NCI-H1694 (cell line): ENCODE measurements around the gene FUBP3.
A peak's percentile ranks its signal among the peaks of the same experiment; 100 is the strongest.

Experiments
- DNase-seq: peaks from one replicate; lab custom pipeline; 2025; lab: John Stamatoyannopoulos, UW

Gene FUBP3

DNA sequence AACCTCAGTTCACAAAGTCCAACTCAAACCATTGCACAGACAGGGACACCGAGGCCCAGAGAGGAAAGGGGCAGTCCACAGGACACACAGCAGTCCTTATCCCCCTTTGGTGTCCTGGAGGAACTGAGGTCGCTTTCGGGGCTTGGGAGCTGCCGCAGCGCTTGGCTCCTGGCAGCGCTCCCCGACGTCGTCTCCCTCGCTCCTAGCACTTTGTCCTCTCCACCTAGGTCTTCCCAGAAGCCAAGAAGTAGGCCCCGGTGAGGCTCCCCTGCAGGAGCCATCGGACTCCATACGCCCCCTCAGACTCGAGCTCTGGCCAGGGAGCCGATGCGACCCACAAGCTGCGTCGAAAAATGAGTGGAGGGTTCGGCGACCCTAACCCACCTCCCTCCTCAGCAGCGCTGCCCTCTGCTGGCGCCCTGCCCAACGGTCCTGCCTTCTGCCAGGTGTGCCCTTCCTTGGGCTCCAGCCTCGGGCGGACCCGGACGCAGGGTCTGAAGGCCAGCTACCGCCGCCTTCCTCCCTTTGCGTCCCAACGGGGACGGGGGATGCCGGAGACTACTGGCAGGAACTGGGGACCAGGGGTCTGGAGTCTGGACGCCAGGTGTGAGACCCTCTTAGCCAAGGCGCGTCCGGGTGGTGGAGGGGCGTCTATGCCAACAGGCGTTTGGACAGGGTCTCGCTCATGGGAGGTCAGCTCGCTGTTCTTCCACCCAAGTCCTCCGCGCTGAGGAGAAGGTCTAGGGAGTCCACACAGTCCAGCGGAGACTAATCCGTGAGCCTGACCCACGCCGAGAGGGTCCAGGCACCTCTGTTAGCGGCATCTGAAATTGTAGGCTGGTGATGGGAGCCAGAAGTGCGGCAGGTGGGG is 83.0 kb downstream of the FUBP3 start:
- DNase-seq, result no peak

DNA sequence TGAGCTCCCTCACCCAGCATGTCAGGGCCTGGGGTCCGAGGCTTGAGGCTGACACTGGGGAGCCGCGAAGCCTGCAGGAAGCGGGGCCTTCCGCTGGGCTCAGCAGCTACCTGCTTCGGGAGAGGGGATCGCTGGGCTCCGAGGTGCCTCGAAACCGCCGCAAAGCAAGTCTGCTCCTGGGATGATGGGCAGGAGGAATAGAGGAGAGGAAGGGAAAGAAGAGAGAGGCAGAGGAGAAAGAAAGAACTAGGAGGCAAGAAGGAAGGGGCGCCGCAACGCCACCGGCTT is 83.5 kb downstream of the FUBP3 start:
- DNase-seq, result no peak

DNA sequence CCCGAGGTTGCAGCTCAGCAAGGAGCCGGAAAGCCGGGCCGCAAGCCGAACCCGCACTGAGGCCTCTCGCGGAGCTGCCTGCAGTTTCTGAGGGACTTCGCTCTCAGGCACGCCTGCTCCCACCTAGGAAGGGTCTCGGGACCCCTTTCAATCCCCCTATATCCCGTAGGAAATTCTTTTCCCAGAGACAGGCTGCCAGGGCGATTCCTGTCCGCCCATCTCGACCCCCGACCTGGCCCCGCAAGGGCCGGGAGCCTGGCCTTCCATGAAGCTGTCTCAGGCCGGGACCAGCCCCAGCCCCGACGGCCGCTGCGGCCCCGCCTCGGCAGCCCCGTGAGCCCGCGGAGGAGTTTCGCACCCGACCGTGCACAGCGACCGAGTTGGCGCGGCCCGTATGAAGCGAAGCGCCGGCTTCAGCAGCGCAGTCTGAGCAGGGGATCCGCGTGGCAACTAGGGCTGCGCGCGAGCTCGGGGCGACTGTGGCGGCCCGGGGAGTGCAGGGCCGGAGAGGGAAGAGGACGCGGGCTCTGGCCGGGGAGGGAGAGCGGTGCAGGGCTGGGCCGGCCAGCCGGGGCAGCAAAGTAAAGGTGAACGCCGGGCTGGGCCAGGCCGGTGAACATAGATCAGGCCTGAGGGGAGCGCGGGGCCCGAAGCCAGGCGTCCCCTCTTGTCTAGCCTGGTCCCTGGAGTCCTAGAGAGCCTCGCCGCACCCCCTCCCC is 84.0 kb downstream of the FUBP3 start:
- no peak for DNase-seq

DNA sequence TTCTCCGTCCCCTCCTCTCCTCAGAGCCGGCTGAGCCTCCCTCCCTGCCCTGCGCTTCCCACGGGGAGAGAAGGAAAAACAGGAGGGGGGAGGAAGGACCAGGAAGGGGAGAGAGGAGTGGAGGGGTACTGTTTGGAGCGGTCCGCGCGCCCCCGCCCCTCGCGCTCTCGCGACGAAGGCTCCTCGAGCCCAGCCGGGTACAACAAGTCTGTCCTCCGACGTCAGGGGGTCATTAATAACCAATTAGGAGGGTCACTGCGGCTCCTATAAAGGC is 84.5 kb downstream of the FUBP3 start:
- DNase-seq, result no peak

DNA sequence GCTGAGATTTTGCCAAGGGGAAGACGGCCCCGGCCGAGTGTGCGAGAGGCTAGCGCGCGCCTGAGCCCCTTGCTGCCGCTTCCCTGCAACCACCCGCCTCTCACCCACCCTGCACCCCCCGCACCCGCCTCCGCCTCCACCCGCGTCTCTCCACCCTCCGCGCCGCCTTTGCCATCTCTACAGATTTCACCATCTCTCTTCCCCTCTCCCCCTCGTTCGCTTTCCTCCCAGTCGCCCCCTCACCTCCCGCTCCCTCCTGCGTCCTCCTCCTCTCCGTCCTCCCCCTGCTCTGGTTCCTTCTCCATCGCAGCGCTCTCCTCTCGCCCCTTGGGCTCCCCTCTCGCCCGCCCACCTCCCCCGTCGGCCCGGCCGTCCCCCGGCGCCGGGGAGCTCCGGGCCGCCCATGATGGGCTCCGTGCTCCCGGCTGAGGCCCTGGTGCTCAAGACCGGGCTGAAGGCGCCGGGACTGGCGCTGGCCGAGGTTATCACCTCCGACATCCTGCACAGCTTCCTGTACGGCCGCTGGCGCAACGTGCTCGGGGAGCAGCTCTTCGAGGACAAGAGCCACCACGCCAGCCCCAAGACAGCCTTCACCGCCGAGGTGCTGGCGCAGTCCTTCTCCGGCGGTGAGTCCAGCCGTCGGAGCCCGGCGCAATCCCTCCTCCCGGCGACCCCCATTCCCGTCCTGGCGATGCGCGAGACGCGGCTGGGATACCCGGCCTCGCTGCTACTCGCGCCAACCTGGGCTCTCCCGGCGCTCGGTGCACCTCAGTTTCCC is 85.1 kb downstream of the FUBP3 start, which contains the start of gene PRDM12:
Gene PRDM12 (plus strand): TSS at position 344 of the 778 bp plus-strand sequence. CDS start 60 bp downstream, at position 404.
- DNase-seq, result no peak

DNA sequence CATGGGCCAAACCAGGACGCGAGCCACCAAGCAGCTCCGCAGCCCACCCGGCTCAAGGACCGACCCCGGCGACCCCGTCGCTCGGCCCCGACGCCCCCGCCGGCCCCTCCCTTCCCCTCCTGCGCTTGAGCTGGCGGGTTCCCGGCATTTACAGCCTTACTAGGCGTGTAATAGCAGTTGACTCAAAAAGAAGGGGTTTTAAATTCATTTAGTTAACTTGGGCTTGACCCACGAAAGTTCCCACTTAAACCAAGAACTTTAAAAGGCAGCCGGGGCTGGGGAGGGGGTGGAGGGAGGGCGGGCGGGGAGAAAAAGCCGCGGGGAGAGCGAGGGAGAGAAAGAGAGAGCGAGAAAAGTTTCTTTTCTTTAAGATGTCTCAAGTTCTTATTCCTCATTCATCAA is 85.7 kb downstream of the FUBP3 start:
- no peak for DNase-seq

DNA sequence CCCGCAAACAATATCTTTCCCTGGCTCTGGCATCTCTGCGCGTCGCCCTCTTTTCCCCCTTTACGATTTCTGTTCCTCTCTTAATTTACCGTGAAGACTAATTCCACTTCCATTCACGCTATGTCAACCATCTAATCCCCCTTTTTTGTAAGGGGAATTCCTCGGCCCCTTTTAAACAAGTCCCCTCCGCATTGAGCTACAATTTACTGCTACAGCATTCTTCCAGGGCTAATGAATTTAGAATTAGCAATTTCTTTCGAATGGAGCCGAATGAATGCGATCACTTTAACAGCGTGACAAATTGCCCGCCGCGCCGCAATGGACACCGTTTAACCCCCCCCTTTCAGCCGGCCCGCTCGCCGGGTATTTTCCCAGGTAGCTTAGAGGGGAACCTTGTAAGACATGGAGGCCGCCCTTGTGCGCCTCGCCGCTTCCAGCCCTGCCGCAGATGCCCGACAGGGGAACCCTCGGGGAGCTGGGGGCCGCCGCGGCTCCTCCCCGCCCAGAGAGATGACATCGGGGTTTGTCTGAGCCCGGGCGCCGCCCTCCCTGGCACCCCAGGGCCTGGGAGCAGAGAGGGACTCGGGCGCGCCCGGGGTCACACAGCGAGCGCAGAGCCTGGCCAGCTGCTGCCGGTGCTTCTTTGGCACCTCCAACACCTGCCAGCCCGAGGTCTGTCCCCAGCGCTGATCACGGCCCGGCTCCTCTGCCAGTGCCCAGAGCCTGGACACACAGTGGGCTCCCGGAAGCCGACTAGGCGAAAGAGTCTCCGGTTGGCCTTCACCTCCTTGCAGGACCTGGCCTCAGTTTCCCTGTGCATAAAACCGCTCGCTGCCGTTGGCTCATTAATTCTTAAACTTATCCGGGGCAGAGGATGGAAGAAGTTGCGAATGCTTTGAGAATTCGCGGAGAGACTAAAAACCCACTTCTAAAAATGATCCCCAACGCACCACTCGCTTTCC is 86.3 kb downstream of the FUBP3 start:
- no peak for DNase-seq

DNA sequence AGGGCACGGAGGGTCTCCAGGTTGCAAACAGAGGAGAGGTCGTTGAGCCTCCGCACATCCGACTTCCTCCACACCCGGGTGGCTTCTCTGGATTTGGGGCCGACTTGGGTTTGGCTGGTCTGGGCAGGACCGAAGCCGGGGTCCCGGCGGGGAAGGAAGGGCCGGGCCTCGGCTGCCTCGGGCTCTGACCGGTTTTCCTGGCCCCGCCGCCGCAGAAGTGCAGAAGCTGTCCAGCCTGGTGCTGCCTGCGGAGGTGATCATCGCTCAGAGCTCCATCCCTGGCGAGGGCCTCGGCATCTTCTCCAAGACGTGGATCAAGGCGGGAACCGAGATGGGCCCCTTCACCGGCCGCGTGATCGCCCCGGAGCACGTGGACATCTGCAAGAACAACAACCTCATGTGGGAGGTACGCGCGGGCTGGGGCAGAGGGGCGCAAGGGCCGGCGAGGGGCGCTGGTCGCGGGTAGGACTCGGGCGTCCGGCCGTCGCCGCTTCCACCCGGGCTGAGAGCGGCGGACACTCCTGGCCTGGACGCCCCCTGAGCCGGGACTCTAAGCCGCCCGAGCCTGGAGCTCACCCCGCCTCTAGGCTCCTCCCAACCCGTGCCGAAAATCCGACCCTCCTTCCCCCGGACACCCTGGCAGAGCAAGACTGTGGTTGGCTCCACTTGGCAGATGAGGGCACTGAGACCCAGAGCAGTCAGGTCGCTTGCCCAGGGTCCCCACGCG is 87.2 kb downstream of the FUBP3 start:
- no peak for DNase-seq

DNA sequence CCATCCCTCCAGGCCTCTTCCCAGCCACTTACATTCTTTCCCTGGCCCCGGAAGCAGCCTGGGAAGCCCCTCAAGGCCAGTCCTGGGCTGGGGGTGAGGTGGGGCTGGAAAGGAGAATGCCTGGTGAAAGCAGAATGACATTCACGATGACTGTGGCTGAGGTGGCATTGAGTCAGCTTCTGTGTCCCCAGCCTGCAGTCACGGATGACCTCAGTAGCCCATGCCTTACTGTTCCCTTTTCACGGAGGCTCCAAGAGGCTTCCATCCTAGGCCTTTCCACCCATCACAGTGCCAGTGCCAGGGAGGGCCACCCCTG is 87.7 kb downstream of the FUBP3 start:
- no peak for DNase-seq

DNA sequence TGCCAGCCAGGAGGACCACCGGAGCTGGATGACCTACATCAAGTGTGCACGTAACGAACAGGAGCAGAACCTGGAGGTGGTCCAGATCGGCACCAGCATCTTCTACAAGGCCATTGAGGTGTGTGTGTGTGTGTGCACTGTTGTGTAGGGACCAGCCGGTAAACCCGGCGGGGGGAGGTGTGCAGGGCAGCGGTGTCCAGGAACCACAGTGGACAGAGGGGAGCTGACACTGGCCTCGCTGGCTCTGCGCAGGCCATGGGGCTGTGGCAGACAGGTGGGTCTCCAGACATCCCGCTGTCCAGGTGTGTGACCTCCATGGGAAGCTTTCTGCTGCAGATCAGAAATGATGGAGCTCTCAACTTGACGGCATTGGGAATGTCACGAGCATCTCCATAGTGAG is 88.8 kb downstream of the FUBP3 start:
- DNase-seq, result no peak

DNA sequence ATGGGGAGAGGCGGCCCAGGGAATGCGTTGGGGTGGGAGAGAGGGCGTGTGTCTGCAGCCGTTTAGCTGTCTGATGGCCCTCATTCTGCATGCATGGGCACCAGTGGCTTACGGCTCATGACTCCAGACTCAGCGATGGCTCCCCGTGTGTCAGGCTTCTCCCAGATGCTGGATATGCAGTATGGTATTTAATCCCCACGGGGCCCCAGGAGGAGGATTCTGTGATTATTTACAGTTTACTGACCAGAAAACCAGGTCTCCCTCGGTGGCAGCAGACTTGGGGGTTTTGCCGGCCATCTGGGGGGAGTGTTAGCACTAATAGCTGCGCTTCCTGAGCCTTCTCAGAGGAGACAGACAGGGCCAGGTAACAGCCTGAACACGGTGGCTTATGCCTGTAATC is 89.3 kb downstream of the FUBP3 start:
- no peak for DNase-seq

DNA sequence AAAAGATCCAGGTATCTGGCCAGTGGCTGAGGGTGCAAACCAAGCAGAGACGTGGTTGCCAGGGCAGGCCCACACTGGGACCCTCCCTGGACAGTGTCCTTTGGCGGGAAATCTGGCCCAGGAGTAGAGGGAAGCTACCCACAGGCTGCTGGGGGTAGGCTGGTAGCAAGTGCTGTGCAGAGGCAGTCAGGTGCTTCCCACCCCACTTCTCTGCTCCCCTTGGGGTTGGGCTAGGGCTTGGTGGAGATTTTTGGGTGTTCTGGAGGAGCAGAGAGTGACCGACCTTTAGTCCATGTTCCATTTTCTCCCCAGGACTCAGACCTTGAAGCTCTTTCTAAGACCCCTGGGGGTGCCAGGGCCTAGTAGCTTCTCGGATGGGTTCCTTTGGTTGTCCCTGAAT is 90.6 kb downstream of the FUBP3 start:
- DNase-seq, result no peak

DNA sequence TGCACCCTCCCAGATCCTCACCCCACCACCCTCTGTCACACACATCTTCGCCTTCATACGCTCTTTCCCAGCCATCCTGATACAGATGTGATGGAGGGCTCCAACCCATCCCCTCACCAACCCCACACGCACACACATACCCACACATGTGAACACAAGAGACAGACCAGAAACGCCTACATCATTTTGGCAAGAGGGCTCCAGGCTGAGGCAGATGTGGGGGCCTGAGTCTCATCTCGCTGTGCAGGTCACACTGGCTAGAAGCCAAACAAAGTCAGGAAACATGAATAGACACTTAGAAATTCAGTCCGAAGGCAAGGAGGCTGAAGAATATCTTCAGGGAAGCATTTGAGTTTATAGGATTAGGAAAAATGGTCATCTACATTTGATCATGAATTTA is 91.3 kb downstream of the FUBP3 start:
- no peak for DNase-seq

DNA sequence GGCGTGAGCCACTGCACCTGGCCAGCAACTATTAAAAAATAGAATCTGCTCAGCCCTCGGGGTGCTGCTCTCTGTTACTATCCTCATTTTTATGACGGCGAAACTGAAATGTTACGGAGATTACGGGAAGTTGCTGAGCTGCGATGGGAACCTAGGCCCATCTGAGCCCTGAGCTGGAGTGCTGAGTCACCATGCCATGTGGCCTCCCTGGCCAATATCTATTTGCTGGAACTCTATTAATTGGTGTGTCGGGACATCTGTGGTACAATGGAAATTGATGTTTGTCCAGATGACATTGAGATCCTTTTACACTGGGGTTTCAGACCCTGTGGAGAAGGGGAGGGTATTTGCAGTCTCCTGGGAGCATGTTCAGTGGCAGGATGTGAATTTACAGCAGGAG is 93.1 kb downstream of the FUBP3 start:
- peak; percentile 19 for DNase-seq

DNA sequence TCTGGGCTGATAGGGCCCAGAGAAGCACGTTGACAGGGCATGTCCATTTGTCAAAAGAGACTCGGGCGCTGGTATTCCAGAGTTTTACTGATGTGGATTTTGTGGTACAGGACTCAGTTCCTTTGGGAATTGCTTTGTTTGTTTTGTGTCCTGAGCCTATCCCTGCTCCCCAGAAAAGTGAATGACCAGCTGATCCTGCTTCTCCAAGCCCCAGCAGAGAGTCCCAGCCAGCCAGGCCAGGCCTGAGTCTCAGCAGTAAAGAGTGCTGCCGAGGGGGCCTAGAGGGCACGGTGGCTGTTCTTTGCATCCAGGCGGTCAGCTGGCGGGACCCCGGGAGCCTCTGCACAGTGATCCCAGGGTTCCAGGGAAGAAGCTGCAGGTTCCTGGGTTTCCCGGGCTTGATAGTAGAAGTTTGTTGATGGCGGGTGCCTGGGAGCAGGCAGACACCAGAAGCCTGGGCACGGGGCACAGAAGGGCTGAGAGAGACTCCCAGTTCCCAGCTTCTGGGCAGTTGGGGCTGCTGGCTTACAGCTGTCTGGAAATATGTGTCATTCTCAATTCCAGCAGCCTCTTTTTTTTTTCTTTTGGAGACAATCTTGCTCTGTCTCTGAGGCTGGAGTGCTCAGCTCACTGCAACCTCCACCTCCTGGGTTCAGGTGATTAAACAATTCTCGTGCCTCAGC is 93.7 kb downstream of the FUBP3 start:
- no peak for DNase-seq

DNA sequence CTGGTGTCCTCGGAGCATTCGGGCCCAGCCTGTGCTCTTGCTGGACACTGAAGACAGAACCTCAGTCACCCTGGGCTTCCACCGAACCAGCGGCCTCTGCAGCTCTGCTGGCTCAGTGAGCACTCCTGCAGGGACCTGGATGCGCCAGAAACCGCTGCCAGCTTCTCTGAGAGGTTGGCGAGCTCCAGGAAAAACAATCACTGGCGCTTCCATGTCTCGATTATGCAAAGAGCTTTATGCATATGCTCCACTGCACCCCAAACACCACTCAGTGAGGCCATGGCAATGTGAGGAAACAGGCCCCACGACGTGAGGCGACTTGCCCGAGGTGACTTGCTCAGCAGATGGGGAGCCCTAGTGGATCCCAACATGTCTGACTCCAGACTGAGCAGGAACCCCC is 96.0 kb downstream of the FUBP3 start:
- peak; percentile 46 for DNase-seq

DNA sequence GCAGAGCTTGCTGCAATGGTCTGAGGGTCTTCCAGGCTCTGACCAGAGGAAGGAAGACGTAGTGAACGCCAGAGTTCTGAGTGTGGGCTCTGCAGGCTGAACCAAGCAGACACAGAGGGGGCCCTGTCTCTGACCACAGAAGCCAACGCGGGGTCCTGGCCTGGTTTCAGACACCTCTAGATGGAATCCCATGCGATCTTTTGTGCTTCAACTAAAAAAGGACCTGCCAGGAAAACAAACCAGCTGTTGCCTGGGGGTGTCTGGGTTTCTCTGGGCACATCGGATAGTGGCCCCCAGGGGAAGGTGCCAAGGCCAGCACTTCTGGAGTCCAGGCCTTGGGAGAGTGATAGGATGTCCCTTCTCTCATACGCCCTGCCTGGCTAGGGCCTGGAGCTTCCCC is 97.9 kb downstream of the FUBP3 start:
- DNase-seq, result no peak

DNA sequence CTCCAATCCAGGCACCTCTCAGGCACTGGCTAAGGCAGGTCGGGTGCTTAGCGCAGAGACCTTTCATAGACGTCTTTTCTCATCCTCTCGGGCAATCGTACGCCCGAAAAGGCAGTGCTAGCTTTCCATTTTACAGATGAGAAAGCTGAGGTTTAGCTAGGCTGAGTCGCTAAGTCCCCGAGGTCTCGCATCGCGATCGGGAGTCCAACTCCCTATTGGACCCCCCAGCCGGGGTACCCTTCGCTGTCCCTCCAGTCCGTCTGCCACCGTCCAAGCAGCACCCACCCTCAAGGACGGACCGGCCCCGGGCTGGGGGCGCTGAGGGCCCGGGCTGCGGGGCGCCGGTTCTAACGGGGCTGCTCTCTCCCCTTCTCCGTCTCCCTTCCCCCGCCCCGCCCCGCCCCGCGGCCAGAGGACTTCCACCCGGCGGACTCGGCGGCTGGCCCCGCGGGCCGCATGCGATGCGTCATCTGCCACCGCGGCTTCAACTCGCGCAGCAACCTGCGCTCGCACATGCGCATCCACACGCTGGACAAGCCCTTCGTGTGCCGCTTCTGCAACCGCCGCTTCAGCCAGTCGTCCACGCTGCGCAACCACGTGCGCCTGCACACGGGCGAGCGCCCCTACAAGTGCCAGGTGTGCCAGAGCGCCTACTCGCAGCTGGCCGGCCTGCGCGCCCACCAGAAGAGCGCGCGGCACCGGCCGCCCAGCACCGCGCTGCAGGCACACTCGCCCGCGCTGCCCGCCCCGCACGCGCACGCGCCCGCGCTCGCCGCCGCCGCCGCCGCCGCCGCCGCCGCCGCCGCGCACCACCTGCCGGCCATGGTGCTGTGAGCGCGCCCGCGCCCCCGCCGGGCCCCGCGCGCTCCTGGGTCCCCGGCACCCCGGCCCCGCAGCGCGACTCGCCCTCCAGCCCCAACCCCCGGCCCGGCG is 101.7 kb downstream of the FUBP3 start:
- DNase-seq, result no peak

DNA sequence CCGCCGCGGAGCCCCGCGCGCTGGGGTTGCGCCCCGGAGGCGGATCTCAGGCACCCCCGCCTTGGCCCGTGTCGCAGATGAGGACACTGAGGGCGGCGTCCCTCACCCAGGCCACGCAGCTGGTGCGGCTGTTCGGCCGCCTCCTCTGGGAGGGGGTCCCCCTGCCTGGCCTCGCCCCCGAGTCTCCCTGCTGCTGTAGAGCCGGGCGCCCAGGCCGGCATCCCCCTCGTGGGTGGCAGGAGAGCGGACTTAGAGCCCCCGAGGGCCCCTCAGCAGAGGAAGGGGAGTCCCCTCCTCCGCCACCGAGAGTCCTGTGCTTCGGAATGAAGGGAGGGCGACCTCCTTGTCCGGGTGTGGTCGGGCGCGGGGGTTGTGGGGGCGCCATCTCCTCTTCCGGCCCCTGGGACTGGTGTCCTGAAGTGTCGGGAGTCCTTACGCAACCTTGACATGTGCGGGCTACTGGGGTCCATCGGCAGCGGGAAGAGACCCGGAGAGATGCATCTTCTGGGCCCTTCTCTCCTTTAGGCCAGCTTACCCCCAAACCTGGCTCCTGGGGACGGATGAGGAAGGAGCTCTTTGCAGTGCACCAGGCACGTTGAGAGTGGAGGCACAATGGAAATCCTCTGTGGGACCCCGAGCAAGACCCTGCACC is 102.5 kb downstream of the FUBP3 start:
- no peak for DNase-seq
